ENCODE results near the gene CDKN2B-AS1.

CDKN2B-AS1 gene

DNA sequence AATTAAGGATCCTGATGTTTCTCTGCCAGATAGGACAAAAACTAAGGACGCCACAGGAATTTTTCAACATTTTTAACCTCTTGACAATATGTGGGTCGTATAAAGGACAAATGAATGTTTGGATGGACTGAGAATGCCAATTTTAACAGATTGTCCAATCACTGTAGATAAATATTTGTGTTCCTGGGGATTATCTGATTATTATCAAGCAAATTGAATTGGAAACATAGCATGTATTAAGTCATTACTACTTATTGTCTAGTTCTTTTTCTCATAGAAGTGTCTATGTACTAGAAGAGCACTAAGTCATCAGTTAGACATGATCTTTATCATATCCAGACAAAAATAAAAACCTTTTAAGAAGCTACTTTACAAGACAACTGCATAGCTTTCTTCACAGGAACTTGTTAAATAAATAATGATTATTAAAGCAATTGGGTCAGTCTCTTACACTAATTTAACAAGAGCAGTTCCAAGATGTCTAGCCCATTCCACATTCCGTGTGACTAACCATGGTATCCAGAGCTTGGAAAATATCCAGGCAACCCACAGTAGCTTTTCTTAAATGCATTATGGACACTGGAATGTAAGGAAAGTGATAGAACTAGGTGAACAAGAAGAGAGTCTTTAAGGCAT lies 142.0 kb downstream of the CDKN2B-AS1 start:
- DNase-seq (ENCODE audit: extremely low spot score) = no peak
- CTCF ChIA-PET = interaction anchor here (1.2 to 2.7 kb wide), 2 partner anchors 11 to 16 kb away, joined by 3 to 10 read pairs; no protein-coding TSS in a partner anchor
- TF ChIP-seq, protein P1, sequence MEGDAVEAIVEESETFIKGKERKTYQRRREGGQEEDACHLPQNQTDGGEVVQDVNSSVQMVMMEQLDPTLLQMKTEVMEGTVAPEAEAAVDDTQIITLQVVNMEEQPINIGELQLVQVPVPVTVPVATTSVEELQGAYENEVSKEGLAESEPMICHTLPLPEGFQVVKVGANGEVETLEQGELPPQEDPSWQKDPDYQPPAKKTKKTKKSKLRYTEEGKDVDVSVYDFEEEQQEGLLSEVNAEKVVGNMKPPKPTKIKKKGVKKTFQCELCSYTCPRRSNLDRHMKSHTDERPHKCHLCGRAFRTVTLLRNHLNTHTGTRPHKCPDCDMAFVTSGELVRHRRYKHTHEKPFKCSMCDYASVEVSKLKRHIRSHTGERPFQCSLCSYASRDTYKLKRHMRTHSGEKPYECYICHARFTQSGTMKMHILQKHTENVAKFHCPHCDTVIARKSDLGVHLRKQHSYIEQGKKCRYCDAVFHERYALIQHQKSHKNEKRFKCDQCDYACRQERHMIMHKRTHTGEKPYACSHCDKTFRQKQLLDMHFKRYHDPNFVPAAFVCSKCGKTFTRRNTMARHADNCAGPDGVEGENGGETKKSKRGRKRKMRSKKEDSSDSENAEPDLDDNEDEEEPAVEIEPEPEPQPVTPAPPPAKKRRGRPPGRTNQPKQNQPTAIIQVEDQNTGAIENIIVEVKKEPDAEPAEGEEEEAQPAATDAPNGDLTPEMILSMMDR (IDR thresholded peaks at IDR 0.05; ENCODE audit: control extremely low read depth, extremely low read depth, low read depth, missing control alignments) = no peak
- POLR2A ChIA-PET = no interaction called here

DNA sequence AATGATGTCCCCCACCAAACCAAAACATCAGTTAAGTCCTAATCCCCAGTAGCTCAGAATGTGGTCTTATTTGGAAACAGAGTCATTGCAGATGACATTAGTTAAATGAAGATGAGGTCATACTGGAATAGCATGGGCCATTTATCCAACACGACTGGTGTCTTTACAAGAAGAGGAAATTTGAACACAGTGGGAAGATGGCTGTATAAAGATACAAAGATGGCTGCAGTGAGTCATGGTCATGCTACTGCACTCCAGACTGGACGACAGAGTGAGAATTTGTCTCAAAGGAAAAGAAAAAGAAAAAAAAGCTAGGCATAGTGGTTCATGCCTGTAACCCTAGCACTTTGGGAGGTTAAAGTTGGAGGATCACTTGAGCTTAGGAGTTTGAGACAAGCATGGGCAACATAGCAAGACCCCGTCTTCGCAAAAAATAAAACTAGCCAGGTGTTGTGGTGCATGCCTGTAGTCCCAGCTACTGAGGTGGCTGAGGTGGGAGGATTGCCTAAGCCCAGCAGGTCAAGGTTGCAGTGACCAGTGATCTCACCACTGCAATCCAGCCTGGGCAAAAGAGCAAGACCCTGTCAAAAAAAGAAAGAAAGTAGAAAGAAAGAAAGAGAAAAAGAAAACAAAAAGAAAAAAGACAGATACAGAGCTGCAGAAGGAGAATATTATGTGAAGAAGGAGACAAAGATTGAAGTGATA lies 144.5 kb downstream of the CDKN2B-AS1 start:
- CTCF ChIA-PET = interaction anchor here (0.9 to 1.0 kb wide), 2 partner anchors 18 to 98 kb away, joined by 3 read pairs; no protein-coding TSS in a partner anchor
- TF ChIP-seq, protein P1 (IDR thresholded peaks at IDR 0.05; ENCODE audit: control extremely low read depth, extremely low read depth, low read depth, missing control alignments) = no peak
- DNase-seq (ENCODE audit: extremely low spot score) = no peak
- POLR2A ChIA-PET = no interaction called here

DNA sequence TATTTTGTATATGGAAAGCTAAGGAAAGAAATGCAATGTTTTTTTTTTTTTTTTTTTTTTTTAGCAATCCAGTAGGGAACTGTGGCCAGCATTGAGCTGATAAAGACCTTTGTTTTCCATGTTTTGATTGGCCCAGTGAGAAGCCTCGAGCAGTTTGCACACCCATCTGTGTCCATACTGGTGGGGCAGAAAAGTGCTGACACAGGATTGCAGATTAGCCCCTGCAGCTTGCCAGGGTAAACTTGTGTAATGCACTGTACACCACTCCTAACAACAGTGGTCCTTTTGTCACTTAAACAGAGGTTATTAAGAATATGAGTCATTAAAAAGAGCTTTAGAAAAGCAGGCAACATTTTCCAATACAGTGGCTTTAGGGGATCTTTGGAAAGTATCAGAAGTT lies 147.3 kb downstream of the CDKN2B-AS1 start:
- ChIA-PET POLR2A (no interaction called here), CTCF (interaction anchor here (1.1 to 1.9 kb wide), 3 partner anchors 10 to 102 kb away, joined by 3 to 4 read pairs (median 3); no protein-coding TSS in a partner anchor)
- DNase-seq (ENCODE audit: extremely low spot score) = no peak
- TF ChIP-seq, protein P1 (IDR thresholded peaks at IDR 0.05; ENCODE audit: control extremely low read depth, extremely low read depth, low read depth, missing control alignments) = no peak

DNA sequence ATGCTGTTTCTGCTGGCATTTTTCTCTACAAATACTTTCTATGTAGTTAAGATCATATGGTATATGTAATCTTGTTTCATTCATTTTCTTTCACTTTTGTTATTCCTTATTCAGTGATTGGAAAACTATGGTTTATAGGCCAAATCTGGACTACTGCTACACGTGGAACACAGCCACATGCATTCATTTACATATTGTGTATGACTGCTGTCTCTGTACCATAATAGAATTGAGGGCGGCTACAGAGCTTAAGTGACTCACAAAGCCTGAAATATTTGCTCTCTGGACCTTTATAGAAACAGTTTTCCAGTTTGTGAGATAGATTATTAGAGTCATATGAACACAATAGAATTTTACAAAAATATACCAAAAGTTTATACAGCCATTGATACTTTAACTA lies 148.1 kb downstream of the CDKN2B-AS1 start:
- TF ChIP-seq, protein P1 (IDR thresholded peaks at IDR 0.05; ENCODE audit: control extremely low read depth, extremely low read depth, low read depth, missing control alignments) = no peak
- POLR2A ChIA-PET = no interaction called here
- no peak for DNase-seq (ENCODE audit: extremely low spot score)
- CTCF ChIA-PET = interaction anchor here (0.9 to 1.9 kb wide), 4 partner anchors 11 to 134 kb away, joined by 3 to 4 read pairs (median 3); partner anchors contain the start of gene CDKN2B

DNA sequence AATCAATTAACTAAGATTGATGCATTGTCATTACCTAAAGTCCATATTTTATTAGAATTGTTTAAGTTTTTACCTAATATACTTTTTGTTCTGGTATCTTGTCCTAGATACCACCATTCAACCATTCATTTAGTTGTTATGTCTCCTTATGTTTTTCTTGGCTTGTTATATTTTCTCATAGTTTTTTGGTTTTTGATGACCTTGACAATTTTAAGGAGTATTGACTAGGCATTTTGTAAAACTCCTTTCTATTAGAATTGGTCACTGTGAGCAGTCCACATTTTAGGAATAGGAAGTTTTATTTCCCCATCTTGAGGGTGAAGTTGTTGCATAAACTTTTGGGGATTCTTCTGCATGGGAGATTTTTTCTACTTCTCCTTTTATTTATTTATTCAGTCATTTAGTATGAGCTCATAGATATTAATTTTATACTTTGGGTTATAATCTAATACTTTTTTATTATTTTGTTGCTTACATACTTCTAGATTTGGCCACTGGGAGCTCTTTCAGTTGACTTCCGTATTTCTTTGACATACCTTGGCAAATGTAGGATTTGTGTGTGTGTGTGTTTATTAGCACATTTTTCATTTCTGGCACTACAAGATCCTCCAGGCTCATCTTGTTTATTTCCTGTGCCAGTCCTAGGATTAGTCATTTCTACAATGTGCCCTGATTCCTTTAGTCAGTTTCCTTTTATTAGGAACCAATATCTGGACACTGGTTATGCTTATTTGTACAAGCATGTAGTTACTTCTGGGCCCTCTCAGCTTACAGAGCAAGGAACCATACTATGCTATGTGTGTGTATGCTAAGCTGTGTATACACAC lies 149.4 kb downstream of the CDKN2B-AS1 start:
- ChIA-PET CTCF (interaction anchor here (1.0 kb wide), 1 partner anchor 13 kb away, joined by 3 read pairs; no protein-coding TSS in a partner anchor), POLR2A (no interaction called here)
- TF ChIP-seq, protein P1 (IDR thresholded peaks at IDR 0.05; ENCODE audit: control extremely low read depth, extremely low read depth, low read depth, missing control alignments) = no peak
- no peak for DNase-seq (ENCODE audit: extremely low spot score)

DNA sequence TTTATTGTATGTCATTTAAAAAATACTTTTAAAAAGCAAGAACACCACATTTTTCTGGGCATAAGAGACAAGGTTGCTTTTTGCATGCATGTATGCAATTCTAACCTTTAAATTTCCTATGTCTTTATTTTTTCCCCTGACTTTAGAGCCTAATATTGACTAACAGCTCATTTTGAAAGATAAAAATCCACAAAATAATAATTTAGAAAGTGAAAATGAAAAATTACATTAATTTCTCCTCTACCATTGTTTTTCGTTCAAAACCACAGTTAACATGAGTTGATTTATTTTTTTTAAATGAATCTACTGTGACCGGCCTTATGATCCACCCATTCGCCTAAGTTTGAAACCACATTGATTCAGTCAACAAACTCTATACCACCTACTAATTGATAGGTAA lies 152.0 kb downstream of the CDKN2B-AS1 start:
- CTCF ChIA-PET = interaction anchor here (0.7 to 1.8 kb wide), 4 partner anchors 10 to 339 kb away, joined by 3 to 6 read pairs (median 3); no protein-coding TSS in a partner anchor
- POLR2A ChIA-PET = no interaction called here
- no peak for DNase-seq (ENCODE audit: extremely low spot score)
- TF ChIP-seq, protein P1 (IDR thresholded peaks at IDR 0.05; ENCODE audit: control extremely low read depth, extremely low read depth, low read depth, missing control alignments) = no peak

Data from GM10248 (cell line).